Umbilical cord (tissue), 2 donors: ENCODE data around the gene CUL1. TPM values are rescaled to one million over a fixed set of nuclear protein-coding genes. Genes with fewer than 3 reads are reported as not detected.

Experiments used
- DNase-seq: peaks from one replicate; pipeline ENCODE4 v3.0.0-alpha.2; 2015; ENCODE audit warnings: low spot score
- total RNA-seq: library from RNA; depleted of rRNA; stranded (reverse); fragments of >200 nt; gene quantifications from one replicate; pipeline ENCODE4 v1.2.3, GENCODE V29; 2014; ENCODE audit warnings: low replicate concordance; ENCODE audit not compliant: insufficient read depth

The CUL1 gene
- total RNA-seq, 1 donor from 2014 or later: 59.0 TPM

GRCh38 chr7:148850564-148850963, 151.9 kb downstream of the CUL1 start:
- no peak for DNase-seq

Other genes starting within 250 kb of the CUL1 start
- not detected for gene C7orf33, start 108.1 kb upstream of the CUL1 start, total RNA-seq
- 14.9 TPM for gene EZH2, start 185.4 kb downstream of the CUL1 start, total RNA-seq